ENCODE data around the gene FAM47E. TPM values are rescaled to one million over a fixed set of nuclear protein-coding genes. Genes with fewer than 3 reads are reported as not detected.
A peak's percentile ranks its signal among the peaks of the same experiment; 100 is the strongest.

The FAM47E gene
- total and polyA plus RNA-seq, 2 of the 8 experiments (the other 6 are each of a cell fraction or from before 2014, with no cell fraction given): 1.3 to 1.4 TPM

DNA sequence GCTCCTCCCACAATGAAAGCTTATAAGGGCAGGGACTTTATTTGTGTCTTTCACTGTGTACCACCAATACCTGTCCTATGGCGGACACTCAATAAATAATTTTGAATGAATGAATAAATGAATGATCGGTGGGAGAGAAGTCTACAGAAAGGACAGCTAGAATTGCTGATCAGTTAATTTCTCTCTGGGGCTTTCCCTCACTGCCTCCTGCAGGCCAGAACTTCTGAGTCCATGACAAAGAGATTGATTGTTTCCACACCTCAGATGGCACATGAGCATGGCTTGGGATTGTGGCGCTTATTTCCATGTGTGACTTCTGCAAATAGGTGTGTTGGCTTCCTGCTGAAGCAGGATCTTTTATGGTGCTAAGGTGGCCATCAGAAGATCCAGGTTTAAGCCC, 6.3 kb downstream of the FAM47E start:
- Histone ChIP-seq H3K79me1 (ENCODE audit: low read depth, low read length) (no peaks in the 10 kb centered on the region), H3K4me1 (replicated peaks in 1 of 4; ENCODE audit: control insufficient read depth in 3 of 4, insufficient read depth in 4 of 4, low read length in 3 of 4) (no peaks in the 10 kb centered on the region), H3K4ac (replicated peaks; ENCODE audit: insufficient read length, low read depth, low read length) (no peak overlapping the region), H3K18ac (ENCODE audit: extremely low read depth, low read length) (no peak overlapping the region), H2BK15ac (ENCODE audit: low read length) (no peak overlapping the region), H3K4me2 (ENCODE audit: insufficient read depth in 1 of 2, low read depth in 2 of 2, low read length in 2 of 2) (no peak overlapping the region), H3K79me2 (ENCODE audit: control insufficient read depth in 1 of 2, insufficient read depth in 2 of 2, low read length in 2 of 2) (no peaks in the 10 kb centered on the region), H4K8ac (ENCODE audit: extremely low read depth, insufficient read depth, low read length) (no peak overlapping the region), H4K91ac (replicated peaks; ENCODE audit: insufficient read length, low read length) (no peak overlapping the region), H2BK5ac (ENCODE audit: low read depth, low read length) (no peak overlapping the region), H3K4me3 (ENCODE audit: extremely low read depth in 1 of 4, insufficient read depth in 2 of 4, low read depth in 3 of 4, low read length in 4 of 4) (no peak overlapping the region), H2BK20ac (ENCODE audit: low read length) (no peak overlapping the region), H2AK5ac (ENCODE audit: low read depth, low read length) (no peak overlapping the region), H2AFZ (ENCODE audit: low read length) (no peak overlapping the region), H3K9ac (replicated peaks in 1 of 4; ENCODE audit: extremely low read depth in 1 of 4, low read depth in 3 of 4, low read length in 3 of 4) (no peak overlapping the region), H2BK12ac (ENCODE audit: low read depth, low read length) (no peak overlapping the region), H3K14ac (ENCODE audit: insufficient read length) (no peak overlapping the region), H2BK120ac (replicated peaks; ENCODE audit: low read depth, low read length) (no peak overlapping the region), H4K5ac (ENCODE audit: insufficient read length, low read depth, low read length) (no peak overlapping the region), H3K36me3 (ENCODE audit: control insufficient read depth in 2 of 4, insufficient read depth in 4 of 4, low read length in 3 of 4) (no peaks in the 10 kb centered on the region), H3K27ac (ENCODE audit: low read depth, low read length) (no peak overlapping the region), H3K56ac (replicated peaks; ENCODE audit: insufficient read length, low read depth, low read length) (no peak overlapping the region), H4K20me1 (replicated peaks in 1 of 2; ENCODE audit: control insufficient read depth in 1 of 2, insufficient read depth in 2 of 2, low read length in 2 of 2) (no peaks in the 10 kb centered on the region), H3K23ac (ENCODE audit: insufficient read length) (no peak overlapping the region), H3K9me3 (ENCODE audit: insufficient read depth in 2 of 2, low read depth in 1 of 2, low read length in 1 of 2) (no peaks in the 10 kb centered on the region), H3K27me3 (replicated peaks in 1 of 4; ENCODE audit: control insufficient read depth in 3 of 4, extremely low read depth in 1 of 4, insufficient read depth in 3 of 4, low read length in 3 of 4) (no peaks in the 10 kb centered on the region), H3K23me2 (ENCODE audit: low read depth, low read length) (no peaks in the 10 kb centered on the region)
- DNase-seq (ENCODE audit: low read depth in 1 of 2, low spot score in 2 of 2): no peak
- POLR2A ChIA-PET (ENCODE audit: partially characterized antibody): no interaction called here
- no peak for FAIRE-seq
- 0 out of 4 replicates have a peak, but pooled peaks of 1 of the 2 experiments have one; percentile 9 for TF ChIP-seq RAD21 (IDR thresholded peaks at IDR 0.05 in 1 of 2, conservative IDR thresholded peaks at IDR 0.05 in 1 of 2; ENCODE audit: low read depth in 2 of 2, low read length in 2 of 2)
- TF ChIP-seq, protein P1, sequence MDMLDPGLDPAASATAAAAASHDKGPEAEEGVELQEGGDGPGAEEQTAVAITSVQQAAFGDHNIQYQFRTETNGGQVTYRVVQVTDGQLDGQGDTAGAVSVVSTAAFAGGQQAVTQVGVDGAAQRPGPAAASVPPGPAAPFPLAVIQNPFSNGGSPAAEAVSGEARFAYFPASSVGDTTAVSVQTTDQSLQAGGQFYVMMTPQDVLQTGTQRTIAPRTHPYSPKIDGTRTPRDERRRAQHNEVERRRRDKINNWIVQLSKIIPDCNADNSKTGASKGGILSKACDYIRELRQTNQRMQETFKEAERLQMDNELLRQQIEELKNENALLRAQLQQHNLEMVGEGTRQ (IDR thresholded peaks at IDR 0.05; ENCODE audit: low read length): no peak
- 91% methylated on average over 3 of the region's 3 CpGs; no CpG with 5 or more reads in 1 of the 2 experiments for WGBS, 2 experiments (ENCODE audit: extremely low coverage in 1 of 2, insufficient coverage in 1 of 2, insufficient read length in 1 of 2, insufficient replicate concordance in 2 of 2, low coverage in 1 of 2, low lambda C conversion rate in 2 of 2, missing lambda C conversion rate in 1 of 2)
- CTCF ChIA-PET (ENCODE audit: partially characterized antibody): interaction anchor here (1.3 kb wide), 1 partner anchor 8 kb away, joined by 3 read pairs; no protein-coding TSS in a partner anchor

Measured in H1 (cell line).